HepG2 (cell line): ENCODE results near the gene RHD. TPM values are rescaled to one million over a fixed set of nuclear protein-coding genes. Genes with fewer than 3 reads are reported as not detected.

Experiments used
- EEA1 ChIP-seq: sonication (generic); formaldehyde crosslinking; IDR thresholded peaks from 2 replicates; pipeline ENCODE4 v1.5.1; 2020; ENCODE audit warnings: mild to moderate bottlenecking, missing genetic modification reagents, borderline replicate concordance
- HNRNPLL ChIP-seq: fragments of 200-400 bp; formaldehyde crosslinking; IDR thresholded peaks from 2 replicates; pipeline ENCODE4 v1.6.1; 2017; ENCODE audit warnings: mild to moderate bottlenecking, low read depth, low read length; ENCODE audit not compliant: poor library complexity, severe bottlenecking
- KDM4B ChIP-seq: sonication (generic); formaldehyde crosslinking; IDR thresholded peaks from 2 replicates; pipeline ENCODE4 v1.4.0; 2020; ENCODE audit warnings: missing genetic modification reagents
- PHF21A ChIP-seq: sonication (generic); formaldehyde crosslinking; IDR thresholded peaks from 2 replicates; pipeline ENCODE4 v1.5.0; 2020; ENCODE audit warnings: mild to moderate bottlenecking, missing genetic modification reagents
- PITX1 ChIP-seq: sonication (generic); formaldehyde crosslinking; IDR thresholded peaks from 2 replicates; pipeline ENCODE4 v1.5.1; 2020; ENCODE audit warnings: mild to moderate bottlenecking, missing genetic modification reagents
- POLR2A ChIP-seq, 2 experiments: IDR thresholded peaks; 2 replicates each; pipeline ENCODE4 v1.6.1; 2011; ENCODE audit warnings: low read depth in 2 of 2, low read length in 2 of 2, mild to moderate bottlenecking in 1 of 2, moderate library complexity in 1 of 2; ENCODE audit not compliant: insufficient read depth in 1 of 2
- RAD21 ChIP-seq: fragments of 450-650 bp; formaldehyde crosslinking; IDR thresholded peaks from 2 replicates; pipeline ENCODE4 v1.5.0; 2020; ENCODE audit warnings: mild to moderate bottlenecking
- TAF15 ChIP-seq: fragments of 200-400 bp; formaldehyde crosslinking; IDR thresholded peaks from one replicate; pipeline ENCODE4 v1.6.1; 2018; ENCODE audit warnings: mild to moderate bottlenecking, low read depth, low read length; ENCODE audit not compliant: poor library complexity, severe bottlenecking
- TCF7 ChIP-seq: sonication (generic); IDR thresholded peaks from 2 replicates; pipeline ENCODE4 v1.6.1; 2016; ENCODE audit warnings: antibody characterized with exemption, low read depth
- ZC3H13 ChIP-seq: sonication (generic); formaldehyde crosslinking; IDR thresholded peaks from 2 replicates; pipeline ENCODE4 v1.8.1; 2023; ENCODE audit warnings: mild to moderate bottlenecking, missing genetic modification reagents, moderate library complexity
- ZNF383 ChIP-seq: sonication (generic); formaldehyde crosslinking; IDR thresholded peaks from 2 replicates; pipeline ENCODE4 v1.4.0; 2020; ENCODE audit warnings: missing genetic modification reagents, mild to moderate bottlenecking, borderline replicate concordance
- ZNF775 ChIP-seq: sonication (generic); formaldehyde crosslinking; IDR thresholded peaks from 2 replicates; pipeline ENCODE4 v1.4.0; 2020; ENCODE audit warnings: missing genetic modification reagents, mild to moderate bottlenecking, moderate library complexity, borderline replicate concordance
- ZNF788 ChIP-seq: sonication (generic); formaldehyde crosslinking; IDR thresholded peaks from 2 replicates; pipeline ENCODE4 v1.5.0; 2020; ENCODE audit warnings: mild to moderate bottlenecking, missing genetic modification reagents, borderline replicate concordance
- polyA plus RNA-seq, 8 experiments: library from polyadenylated mRNA; depleted of rRNA in 3 of 8; stranded (reverse) in 7 of 8; unstranded in 1 of 8; fragments of >200 nt; fragmentation: Illumina TruSeq in 4 of 8; extraction: Trizol in 4 of 8; gene quantifications; 2 replicates each; pipeline versions ENCODE4 v1.2.1 to v1.2.3, GENCODE V29; 2011 to 2016; ENCODE audit warnings: low read depth in 4 of 8, missing spikeins in 1 of 8, mixed read lengths in 1 of 8; ENCODE audit not compliant: insufficient read depth in 1 of 8
- total RNA-seq, 5 experiments: library from RNA; depleted of rRNA; stranded (reverse); fragments of >200 nt; fragmentation: Illumina TruSeq; extraction: Trizol; gene quantifications; 2 replicates each; pipeline ENCODE4 v1.2.3, GENCODE V29; 2016; ENCODE audit warnings: low read depth in 1 of 5
- TF ChIP-seq, protein P1 (sequence below): sonication (generic); formaldehyde crosslinking; IDR thresholded peaks from 2 replicates; pipeline ENCODE4 v1.5.0; 2020; ENCODE audit warnings: missing genetic modification reagents
- TF ChIP-seq, protein P2 (sequence below): sonication (generic); formaldehyde crosslinking; IDR thresholded peaks from 2 replicates; pipeline ENCODE4 v1.5.1; 2020; ENCODE audit warnings: missing genetic modification reagents, mild to moderate bottlenecking, borderline replicate concordance
- TF ChIP-seq, protein P3 (sequence below): sonication (generic); formaldehyde crosslinking; conservative IDR thresholded peaks from 2 replicates; pipeline ENCODE4 v1.8.1; 2023; ENCODE audit warnings: missing genetic modification reagents
- TF ChIP-seq, protein P4 (sequence below): sonication (generic); formaldehyde crosslinking; IDR thresholded peaks from 2 replicates; pipeline ENCODE4 v1.8.0; 2022; ENCODE audit warnings: missing genetic modification reagents, low read depth, mild to moderate bottlenecking, borderline replicate concordance

RHD gene
- total and polyA plus RNA-seq, 2 of the 13 experiments (the other 11 are each of a cell fraction or from before 2014, with no cell fraction given), result not detected

DNA sequence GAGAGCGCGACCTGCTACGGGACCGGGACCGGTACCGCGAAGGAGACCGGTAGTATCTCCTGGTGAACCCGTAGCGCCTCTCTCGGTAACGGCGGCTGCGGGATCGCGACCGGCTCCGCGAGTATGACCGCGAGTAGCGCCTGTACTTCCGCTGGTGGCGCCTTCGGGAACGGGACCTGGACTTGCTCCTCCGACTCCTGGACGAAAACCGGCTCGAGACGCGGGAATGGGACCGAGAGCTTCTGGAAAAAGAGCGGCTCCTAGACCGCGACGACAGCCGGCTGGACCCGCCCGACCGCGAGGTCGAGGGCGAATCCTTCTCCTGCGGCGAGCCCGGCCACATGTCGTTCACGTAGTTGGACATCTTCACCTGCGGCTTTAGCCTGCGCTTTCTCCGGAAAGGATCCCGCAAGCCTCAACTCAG is 25.7 kb upstream of the RHD start (continued):
- peak; percentile 86 for TF ChIP-seq HNRNPLL
- TF ChIP-seq ZNF775 (CRISPR knock-in tag), result no peak
- TF ChIP-seq KDM4B (CRISPR knock-in tag), result 0 out of 2 replicates have a peak, but pooled peaks have one; percentile 21
- no peak for TF ChIP-seq ZNF383 (CRISPR knock-in tag)
- 0 out of 2 replicates have a peak, but pooled peaks have one; percentile 19 for TF ChIP-seq ZC3H13 (CRISPR knock-in tag)
- TF ChIP-seq, protein P1, sequence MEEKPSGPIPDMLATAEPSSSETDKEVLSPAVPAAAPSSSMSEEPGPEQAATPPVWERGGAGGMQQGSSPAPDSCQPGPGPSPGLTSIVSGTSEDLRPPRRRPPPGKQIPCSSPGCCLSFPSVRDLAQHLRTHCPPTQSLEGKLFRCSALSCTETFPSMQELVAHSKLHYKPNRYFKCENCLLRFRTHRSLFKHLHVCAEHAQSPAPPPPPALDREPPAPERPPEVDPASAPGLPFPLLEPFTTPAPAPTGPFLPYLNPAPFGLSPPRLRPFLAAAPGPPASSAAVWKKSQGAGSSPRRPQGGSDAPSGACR (CRISPR knock-in tag), result 0 out of 2 replicates have a peak, but pooled peaks have one; percentile 15
- no peak for TF ChIP-seq RAD21 (CRISPR knock-in tag)
- TF ChIP-seq EEA1, result peak; percentile 74; the same call in 1 of the 2 replicates
- TF ChIP-seq, protein P2, sequence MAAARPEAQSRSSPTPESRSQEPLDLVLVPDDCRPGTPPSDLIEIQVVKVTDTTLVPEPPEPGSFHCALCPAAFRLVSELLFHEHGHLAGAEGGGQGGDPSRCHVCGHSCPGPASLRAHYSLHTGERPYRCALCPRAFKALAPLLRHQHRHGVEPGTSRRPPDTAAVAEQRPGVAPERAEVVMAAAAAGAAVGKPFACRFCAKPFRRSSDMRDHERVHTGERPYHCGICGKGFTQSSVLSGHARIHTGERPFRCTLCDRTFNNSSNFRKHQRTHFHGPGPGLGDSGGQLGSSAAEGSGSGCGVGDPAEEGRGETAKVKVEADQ, result 0 out of 2 replicates have a peak, but pooled peaks have one; percentile 5
- TF ChIP-seq TAF15, result peak; percentile 3
- TF ChIP-seq PHF21A (CRISPR knock-in tag), result 0 out of 2 replicates have a peak, but pooled peaks have one; percentile 5
- TF ChIP-seq, protein P3, sequence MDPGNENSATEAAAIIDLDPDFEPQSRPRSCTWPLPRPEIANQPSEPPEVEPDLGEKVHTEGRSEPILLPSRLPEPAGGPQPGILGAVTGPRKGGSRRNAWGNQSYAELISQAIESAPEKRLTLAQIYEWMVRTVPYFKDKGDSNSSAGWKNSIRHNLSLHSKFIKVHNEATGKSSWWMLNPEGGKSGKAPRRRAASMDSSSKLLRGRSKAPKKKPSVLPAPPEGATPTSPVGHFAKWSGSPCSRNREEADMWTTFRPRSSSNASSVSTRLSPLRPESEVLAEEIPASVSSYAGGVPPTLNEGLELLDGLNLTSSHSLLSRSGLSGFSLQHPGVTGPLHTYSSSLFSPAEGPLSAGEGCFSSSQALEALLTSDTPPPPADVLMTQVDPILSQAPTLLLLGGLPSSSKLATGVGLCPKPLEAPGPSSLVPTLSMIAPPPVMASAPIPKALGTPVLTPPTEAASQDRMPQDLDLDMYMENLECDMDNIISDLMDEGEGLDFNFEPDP (CRISPR knock-in tag), result 0 out of 2 replicates have a peak, but pooled peaks have one; percentile 90
- TF ChIP-seq POLR2A (IDR thresholded peaks at IDR 0.05; ENCODE audit: insufficient read depth in 1 of 2, low read depth in 2 of 2, low read length in 2 of 2), result peak in 1 of 2 experiments; percentile 49; a peak in 1 of 4 replicates
- 0 out of 2 replicates have a peak, but pooled peaks have one; percentile 19 for TF ChIP-seq ZNF788
- TF ChIP-seq, protein P4, sequence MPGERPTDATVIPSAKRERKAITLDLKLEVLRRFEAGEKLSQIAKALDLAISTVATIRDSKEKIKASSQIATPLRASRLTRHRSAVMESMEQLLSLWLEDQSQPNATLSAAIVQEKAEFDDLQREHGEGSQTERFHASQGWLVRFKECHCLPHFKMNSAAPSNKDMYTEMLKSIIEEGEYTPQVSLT (CRISPR knock-in tag), result no peak
- TF ChIP-seq PITX1 (CRISPR knock-in tag), result 0 out of 2 replicates have a peak, but pooled peaks have one; percentile 35
- TF ChIP-seq TCF7, result no peak
